Astrocyte of the hippocampus (primary cell): ENCODE measurements around the gene MLLT6.

Experiments used
- DNase-seq: peaks from one replicate; pipeline ENCODE4 v3.0.0; 2011; ENCODE audit warnings: low read depth, low spot score

Gene MLLT6

GRCh38 chr17:38704606-38705522 lies at the start of gene MLLT6:
MLLT6 (plus strand) TSS chr17:38705273; CDS start chr17:38705633, 360 bp downstream.
- DNase-seq: peak; percentile 92

- no peak for DNase-seq
Measured at GRCh38 chr17:38656959-38657823, 47.9 kb upstream of the MLLT6 start.

DNA sequence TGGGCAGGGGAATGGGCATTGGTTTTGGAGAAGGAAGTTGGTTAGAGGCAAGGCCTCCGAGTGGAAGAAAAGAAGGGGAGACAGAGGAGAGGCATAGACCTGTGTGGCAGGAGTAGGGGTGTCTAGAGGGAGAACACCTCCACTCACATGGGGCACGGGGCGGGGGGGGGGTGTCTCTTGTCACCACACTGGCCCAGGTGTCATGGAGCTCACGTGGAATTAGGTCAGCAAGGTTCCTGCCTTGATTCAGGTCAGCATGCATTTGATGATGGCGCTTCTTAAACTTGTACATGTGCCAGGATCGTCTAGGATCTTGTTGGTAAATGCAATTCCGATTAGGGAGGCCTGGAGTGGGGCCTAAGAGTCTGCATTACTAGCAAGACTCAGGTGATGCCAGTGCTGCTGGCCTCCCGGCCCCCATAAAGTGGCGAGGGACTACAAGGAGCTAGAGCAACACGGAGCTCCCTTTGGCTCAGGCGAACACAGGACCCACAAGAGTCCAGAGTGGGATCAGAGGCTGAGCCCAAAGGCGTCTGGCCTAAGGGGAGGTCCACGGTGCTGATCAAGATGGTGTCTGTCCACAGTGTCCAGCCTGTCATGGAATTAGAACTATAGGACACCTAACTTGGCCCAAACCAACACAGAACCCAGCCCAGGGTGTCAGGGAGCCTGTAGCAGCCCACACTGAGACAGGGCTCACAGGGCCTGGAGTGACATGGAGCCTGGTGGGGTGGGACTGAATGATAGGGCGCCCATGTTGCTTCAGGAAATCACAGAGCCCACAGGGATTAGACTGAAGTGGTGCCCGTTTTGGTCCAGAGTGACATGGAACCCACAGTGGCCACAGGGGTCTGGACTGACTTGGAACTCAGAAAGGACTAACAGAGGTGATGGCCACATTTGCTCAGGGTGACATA lies 47.0 kb upstream of the MLLT6 start:
- DNase-seq: no peak

- no peak for DNase-seq
Measured at GRCh38 chr17:38658741-38659345, 46.2 kb upstream of the MLLT6 start.

GRCh38 chr17:38659415-38659814 lies 45.7 kb upstream of the MLLT6 start:
- no peak for DNase-seq

DNA sequence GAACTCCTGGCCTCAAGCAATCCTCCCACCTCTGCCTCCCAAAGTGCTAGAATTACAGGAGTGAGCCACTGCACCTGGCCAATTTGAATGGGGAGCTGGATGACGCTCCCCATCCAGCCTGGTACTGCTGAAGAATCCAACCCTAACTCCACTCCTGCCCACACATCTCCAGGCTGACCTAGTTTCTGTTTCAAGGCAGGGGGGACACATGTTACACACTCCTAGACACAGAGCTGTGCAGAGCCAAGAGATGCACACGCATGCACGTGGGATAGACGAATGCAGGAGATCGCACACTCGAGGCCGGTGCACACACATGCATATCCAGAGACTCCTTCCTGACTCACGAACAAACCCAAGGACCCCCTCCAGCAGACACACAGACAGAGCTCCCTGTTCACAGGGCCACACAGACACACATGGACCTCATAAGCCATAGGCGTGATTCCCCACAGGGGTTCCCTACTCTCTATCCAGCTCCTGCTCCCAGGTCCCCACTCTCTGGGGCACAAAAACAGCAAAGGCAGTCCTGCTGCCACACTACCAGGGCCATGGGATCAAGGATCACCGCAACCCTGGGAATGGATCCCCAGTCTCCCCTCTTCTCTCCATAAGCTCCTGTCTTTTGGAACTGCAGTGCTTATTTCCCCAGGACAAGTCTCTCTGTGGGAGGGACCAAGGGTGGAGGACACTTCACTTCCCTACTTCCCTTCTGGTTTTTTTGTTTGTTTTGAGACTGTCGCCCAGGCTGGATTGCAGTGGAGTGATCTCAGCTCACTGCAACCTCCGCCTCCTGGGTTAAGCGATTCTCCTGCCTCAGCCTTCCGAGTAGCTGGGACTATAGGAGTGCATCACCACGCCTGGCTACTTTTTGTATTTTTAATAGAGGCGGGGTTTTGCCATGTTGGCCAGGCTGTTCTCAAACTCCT lies 44.7 kb upstream of the MLLT6 start:
- DNase-seq: no peak

DNA sequence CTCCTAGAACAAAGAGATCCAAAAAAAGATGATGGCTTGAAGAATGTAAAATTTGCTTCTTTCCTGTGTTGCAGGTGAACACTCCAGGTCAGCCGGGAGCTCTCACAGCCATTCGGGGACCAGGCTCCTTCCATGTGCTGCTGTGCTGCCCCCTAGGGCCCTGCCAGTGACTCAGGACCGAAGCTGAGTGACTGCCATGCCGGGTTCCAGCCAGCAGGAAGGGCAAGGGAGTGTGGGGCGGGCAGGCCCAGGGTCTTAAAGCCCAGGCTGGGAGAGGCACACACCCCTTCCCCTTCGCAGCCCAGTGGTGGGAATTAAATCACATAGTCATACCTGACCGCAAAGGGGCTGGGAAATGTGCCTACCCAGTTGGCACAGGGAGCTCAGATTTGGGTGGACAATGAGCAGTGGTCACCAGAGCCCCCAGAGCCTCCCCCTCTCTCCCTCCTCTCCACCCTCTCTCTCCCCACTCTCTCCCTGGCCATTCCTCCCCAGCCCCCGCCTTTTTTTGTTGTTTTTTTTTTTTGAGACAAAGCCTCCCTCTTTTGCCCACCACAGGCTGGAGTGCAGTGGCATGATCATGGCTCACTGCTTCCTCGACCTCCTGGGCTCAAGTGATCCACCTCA lies 41.8 kb upstream of the MLLT6 start:
- DNase-seq: peak; percentile 83

GRCh38 chr17:38663964-38664644 lies 41.0 kb upstream of the MLLT6 start:
- DNase-seq: no peak

DNA sequence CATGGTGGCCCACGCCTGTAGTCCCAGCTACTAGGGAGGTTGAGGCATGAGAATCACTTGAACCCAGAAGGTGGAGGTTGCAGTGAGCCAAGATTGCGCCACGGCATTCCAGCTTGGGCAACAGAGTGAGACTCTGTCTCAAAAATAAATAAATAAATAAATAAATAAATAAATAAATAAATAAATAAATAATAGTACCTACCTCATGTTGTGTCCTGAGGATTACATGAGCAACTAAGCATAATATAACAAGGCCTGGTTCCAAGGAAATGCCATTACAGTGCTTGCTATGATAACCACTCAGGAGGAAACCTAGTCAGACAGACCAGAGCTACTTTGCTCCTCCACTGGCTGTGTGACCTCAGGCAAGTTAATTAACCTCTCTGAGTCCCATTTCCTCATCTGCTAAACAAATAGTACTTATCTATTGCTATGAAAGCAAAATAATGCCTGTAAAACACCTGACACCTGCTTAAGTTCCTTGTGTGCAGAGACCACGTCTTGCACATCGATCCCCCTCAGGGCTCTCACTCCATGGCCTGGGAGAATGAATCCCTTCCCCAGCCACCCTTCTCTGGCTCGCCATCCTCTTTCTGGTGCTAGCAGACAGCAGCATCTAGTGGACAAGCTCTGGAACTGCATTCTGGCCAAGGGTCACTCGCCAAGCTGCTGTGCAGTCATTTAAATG lies 37.8 kb upstream of the MLLT6 start:
- peak; percentile 85 for DNase-seq

GRCh38 chr17:38667787-38668122 lies 37.3 kb upstream of the MLLT6 start:
- DNase-seq: no peak

GRCh38 chr17:38669520-38669919 lies 35.6 kb upstream of the MLLT6 start:
- DNase-seq: no peak

DNA sequence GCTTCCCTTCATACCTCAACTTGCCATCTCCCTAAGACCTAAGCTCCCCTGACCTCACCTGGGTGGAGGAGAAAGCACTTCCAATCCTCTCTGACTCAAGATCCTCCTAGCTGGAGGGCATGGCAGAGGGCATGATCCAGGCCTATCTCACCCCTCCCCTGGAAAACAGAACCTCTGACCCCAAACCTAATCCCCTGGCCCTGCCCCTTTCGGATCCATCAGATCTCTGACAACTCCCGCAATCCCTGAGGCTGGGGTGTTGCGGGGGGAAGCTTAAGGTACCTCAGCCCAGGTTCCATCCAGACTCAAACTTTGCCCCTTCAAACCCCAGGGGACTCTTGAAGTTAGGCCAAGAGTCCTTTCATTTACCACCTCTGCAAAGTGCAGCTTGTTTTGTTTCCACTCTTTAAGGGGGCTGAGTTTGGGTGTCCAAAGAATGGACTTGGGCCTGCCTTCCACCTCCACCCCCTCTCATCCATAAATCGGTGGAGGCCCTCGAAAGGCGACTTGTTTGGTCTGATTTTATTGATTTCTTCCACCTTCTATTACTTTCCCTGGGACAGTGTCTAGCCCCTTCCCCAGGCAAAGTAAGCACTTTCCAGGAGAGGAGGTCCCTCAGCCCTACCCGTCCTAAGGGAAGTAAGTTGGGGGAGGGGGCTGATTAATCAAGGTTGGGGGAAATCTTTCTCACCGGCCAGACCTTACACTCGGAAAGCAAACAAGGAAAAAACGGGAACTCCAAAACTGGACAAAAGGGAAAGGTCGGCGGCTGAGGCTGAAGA lies 32.9 kb upstream of the MLLT6 start:
- no peak for DNase-seq

DNA sequence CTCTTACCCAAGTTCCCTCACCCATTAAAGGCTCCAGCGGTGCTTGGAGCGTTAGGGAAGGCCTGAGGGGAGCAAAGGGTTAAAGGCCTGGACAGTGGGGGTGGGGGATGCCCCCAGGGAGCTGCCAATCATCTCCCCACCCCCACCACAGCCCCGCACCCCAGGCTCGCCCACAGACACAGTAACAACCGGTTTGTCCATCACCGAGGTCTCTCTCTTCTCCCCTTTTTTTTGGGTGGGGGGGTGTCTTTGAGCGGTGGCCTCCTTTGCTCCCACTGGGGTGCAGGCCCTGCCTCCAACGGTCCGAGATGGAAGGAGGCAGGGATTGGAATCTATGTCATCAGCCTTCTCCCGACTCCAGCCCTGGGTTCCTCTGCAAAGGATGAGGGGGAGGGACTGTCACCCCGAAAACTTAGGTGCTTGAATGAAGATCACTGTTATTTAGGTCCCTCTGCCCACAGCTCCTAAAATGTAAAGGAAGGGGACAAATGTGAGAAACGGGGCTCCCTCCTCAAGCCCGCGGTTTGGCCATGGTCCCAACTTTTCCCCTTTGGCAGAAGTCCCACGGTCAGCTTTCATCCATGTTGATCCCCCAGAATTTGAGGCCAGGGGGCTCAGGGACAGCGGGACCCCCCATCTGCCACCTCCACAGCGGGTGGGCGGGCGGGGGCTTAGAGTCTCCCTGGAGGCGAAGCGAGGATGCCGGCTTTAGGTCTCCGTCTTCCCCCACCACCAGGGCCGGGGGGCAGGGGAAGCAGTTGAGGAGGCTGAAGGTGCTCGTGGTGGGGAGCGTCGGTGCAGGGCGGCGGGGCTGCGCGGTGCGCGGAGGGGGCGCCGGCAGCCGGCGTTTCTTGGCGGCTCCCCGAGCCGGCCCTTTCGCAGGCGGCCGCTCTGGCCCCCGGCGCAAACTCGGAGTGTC lies 32.0 kb upstream of the MLLT6 start:
- DNase-seq: no peak

DNA sequence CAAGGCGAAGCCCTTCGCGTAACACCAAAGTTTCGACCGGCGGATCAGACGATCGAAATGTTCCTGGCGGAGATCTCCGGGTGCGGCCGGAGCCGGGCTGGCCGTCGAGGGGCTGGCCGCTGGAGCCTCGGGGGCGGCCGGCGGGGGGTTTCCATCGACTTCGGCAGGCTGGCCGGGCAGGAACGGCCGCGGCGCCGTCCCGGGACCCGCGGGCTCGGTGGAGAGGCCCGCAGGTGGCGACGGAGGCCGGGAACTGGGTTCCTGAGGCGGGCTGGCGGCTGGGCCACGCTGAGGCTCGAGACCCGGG lies 31.4 kb upstream of the MLLT6 start:
- DNase-seq: peak; percentile 48

GRCh38 chr17:38674014-38674748 lies 30.9 kb upstream of the MLLT6 start:
- DNase-seq: no peak
